ENCODE measurements around the gene APOA1.

DNA sequence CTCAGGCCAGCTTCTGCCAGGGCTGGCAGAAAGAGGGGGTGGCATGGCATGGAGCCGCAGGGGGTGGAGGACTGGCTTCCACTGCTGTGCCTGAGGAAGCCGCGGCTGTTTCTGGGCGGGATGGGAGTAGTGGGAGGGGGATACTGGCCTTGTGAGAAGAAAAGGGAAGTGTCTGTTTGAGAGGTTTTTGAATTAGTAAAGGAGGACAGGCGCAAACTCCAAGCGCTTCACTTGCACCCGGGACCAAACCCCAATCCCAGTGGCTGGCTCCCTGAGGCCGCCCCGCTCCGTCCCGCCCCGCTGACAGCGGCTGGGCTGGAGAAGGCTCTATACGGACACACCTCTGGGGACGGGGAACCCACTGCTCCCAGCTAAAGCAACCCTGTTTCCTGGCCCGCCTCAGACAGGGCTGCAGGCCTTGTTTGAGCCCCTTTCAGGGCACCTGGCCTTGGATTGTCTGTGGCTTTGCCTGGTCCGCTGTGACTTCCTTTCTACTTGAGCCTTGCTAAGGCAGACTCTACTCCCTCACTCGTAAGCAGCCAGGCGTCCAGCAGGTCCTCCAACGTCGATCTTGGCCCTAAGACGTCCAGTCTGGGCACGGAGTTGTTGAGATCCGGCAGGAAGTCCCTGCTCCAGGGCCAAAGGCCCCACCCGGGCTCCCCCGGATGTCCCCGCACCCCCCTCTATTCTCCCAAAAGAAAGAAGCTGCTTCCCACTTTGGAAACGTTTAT, 2.2 kb downstream of the APOA1 start:
- no peak for TF ChIP-seq POLR2A (IDR thresholded peaks at IDR 0.05)
- TF ChIP-seq, protein P1, sequence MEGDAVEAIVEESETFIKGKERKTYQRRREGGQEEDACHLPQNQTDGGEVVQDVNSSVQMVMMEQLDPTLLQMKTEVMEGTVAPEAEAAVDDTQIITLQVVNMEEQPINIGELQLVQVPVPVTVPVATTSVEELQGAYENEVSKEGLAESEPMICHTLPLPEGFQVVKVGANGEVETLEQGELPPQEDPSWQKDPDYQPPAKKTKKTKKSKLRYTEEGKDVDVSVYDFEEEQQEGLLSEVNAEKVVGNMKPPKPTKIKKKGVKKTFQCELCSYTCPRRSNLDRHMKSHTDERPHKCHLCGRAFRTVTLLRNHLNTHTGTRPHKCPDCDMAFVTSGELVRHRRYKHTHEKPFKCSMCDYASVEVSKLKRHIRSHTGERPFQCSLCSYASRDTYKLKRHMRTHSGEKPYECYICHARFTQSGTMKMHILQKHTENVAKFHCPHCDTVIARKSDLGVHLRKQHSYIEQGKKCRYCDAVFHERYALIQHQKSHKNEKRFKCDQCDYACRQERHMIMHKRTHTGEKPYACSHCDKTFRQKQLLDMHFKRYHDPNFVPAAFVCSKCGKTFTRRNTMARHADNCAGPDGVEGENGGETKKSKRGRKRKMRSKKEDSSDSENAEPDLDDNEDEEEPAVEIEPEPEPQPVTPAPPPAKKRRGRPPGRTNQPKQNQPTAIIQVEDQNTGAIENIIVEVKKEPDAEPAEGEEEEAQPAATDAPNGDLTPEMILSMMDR (IDR thresholded peaks at IDR 0.05): no peak

All from sigmoid colon (tissue), 3 donors.